ENCODE results near the gene SLC12A4. TPM values are rescaled to one million over a fixed set of nuclear protein-coding genes. Genes with fewer than 3 reads are reported as not detected.
A peak's percentile ranks its signal among the peaks of the same experiment; 100 is the strongest.
"Not testable (repeated sequence)": the region's sequence is repeated elsewhere in the genome, so short reads cannot be mapped to it uniquely, and the experiment has no call there.

Gene SLC12A4
- total and polyA plus RNA-seq, 8 donors, result 5.7 to 136 (median 20.1) TPM

DNA sequence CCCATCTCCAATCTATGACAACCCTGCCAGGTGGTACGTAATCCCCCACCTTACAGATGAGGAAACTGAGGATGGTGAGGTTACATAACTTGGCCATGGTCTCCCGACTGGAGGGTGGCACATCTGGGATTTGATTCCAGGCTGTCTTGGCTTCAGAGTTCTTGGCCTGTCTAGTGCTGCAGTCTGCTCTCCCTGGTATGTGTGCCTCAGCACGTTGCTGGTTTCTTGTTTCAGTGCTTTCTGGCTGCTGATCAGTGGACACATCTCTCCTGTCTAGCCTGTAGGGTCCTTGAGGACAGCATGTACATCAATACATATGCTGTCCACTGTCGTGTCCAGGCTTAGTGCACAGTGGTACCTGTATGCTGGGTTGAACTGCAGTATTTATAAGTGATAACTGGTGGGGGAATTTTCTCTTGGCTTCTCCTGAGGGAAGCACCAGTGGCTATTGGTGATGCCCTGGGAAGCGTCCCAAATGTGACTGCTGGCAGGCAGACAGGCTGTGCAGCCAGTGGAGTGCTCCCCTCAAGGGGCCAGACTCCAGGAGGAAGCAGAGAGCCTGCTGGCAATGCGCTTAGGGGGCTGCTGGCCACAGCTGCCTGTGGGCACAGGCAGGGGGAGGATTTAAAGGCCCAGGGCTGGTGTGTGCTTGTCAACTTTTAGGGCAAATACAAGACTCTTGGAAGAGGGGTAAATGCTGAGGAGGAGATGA is 51.1 kb downstream of the SLC12A4 start:
- DNase-seq, result no peak
- H3K9me3 ChIP-seq, result no peaks in the 10 kb centered on the region
- H3K4me3 ChIP-seq, result no peak overlapping the region
- no peaks in the 10 kb centered on the region for H3K27me3 ChIP-seq
- peaks cover 10 to 67% (median 48%) of the 10 kb centered on the region in 4 donors for H3K36me3 ChIP-seq
- intact Hi-C loops (cut with DNase I; ENCODE audit: low total_unique reads), result no loop called here
- peak overlapping the region in 3 of 5 donors; percentile 20 to 66 (median 46) for H3K27ac ChIP-seq
- WGBS, 5 donors, result 49 to 78% (median 71%) methylated on average over 6 of the region's 6 CpGs
- no peak for TF ChIP-seq CTCF (IDR thresholded peaks at IDR 0.05)
- TF ChIP-seq POLR2A (IDR thresholded peaks at IDR 0.05), result no peak
- peaks cover 6 to 40% (median 26%) of the 10 kb centered on the region in 4 donors for H3K4me1 ChIP-seq

GRCh38 chr16:67915831-67916723 is 52.4 kb downstream of the SLC12A4 start:
- Histone ChIP-seq H3K36me3 (peaks cover 8 to 72% (median 59%) of the 10 kb centered on the region in 4 donors), H3K27ac (no peak overlapping the region), H3K4me1 (peaks cover 6 to 40% (median 22%) of the 10 kb centered on the region in 4 donors), H3K4me3 (no peak overlapping the region), H3K9me3 (no peaks in the 10 kb centered on the region), H3K27me3 (no peaks in the 10 kb centered on the region)
- DNase-seq, result peak in 1 of 2 donors; percentile 81
- TF ChIP-seq POLR2A (IDR thresholded peaks at IDR 0.05), result no peak
- TF ChIP-seq POLR2AphosphoS5 (IDR thresholded peaks at IDR 0.05), result no peak
- no peak for TF ChIP-seq EP300 (IDR thresholded peaks at IDR 0.05)
- no peak for TF ChIP-seq CTCF (IDR thresholded peaks at IDR 0.05)
- WGBS, 5 donors, result 67 to 82% (median 69%) methylated on average over 7 of the region's 7 CpGs
- intact Hi-C loops (cut with DNase I; ENCODE audit: low total_unique reads), result no loop called here

DNA sequence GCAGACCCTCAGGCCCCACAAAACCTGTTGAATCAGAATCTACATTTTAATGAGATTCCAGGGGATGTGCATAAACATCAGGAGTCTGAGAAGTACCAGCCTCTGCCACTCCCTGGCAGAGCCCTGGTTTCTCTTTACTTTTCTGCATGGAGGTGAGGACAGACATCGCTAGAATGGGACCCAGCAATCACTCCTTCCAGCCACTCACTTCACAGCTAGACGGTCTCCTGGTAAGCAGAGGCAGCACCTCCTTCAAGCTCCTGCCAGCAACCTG is 53.0 kb downstream of the SLC12A4 start:
- H3K4me3 ChIP-seq; DNase-seq; intact Hi-C loops (cut with DNase I; ENCODE audit: low total_unique reads); H3K27me3 ChIP-seq; H3K9me3 ChIP-seq; H3K27ac ChIP-seq: not testable (repeated sequence)
- H3K36me3 ChIP-seq, result peaks cover 8 to 78% (median 65%) of the 10 kb centered on the region in 4 donors
- 43 to 78% (median 67%) methylated on average over 1 to 2 of the region's 2 CpGs for WGBS, 5 donors
- peaks cover 6 to 40% (median 22%) of the 10 kb centered on the region in 4 donors for H3K4me1 ChIP-seq

- no peak for DNase-seq
- H3K4me1 ChIP-seq, result peaks cover 6 to 40% (median 22%) of the 10 kb centered on the region in 4 donors
- WGBS, 5 donors, result 64 to 77% (median 69%) methylated on average over 6 to 7 of the region's 7 CpGs
- no peaks in the 10 kb centered on the region for H3K27me3 ChIP-seq
- no peak overlapping the region for H3K4me3 ChIP-seq
- H3K9me3 ChIP-seq, result no peaks in the 10 kb centered on the region
- H3K36me3 ChIP-seq, result peaks cover 12 to 78% (median 67%) of the 10 kb centered on the region in 4 donors
- TF ChIP-seq POLR2AphosphoS5 (IDR thresholded peaks at IDR 0.05) (no peak), POLR2A (IDR thresholded peaks at IDR 0.05) (no peak), EP300 (IDR thresholded peaks at IDR 0.05) (no peak)
- H3K27ac ChIP-seq, result no peak overlapping the region
- intact Hi-C loops (cut with DNase I; ENCODE audit: low total_unique reads), result no loop called here
Measured at GRCh38 chr16:67914758-67915495, 53.5 kb downstream of the SLC12A4 start.

GRCh38 chr16:67910158-67910557 is 58.3 kb downstream of the SLC12A4 start:
- Histone ChIP-seq H3K4me1 (peaks cover 0 to 8% (median 1%) of the 10 kb centered on the region in 4 donors), H3K9me3 (no peaks in the 10 kb centered on the region), H3K4me3 (no peak overlapping the region), H3K27ac (no peak overlapping the region), H3K36me3 (peaks cover 20 to 58% (median 50%) of the 10 kb centered on the region in 4 donors), H3K27me3 (no peaks in the 10 kb centered on the region)
- no peak for TF ChIP-seq CTCF (IDR thresholded peaks at IDR 0.05)
- TF ChIP-seq POLR2A (IDR thresholded peaks at IDR 0.05), result no peak
- TF ChIP-seq POLR2AphosphoS5 (IDR thresholded peaks at IDR 0.05), result no peak
- TF ChIP-seq EP300 (IDR thresholded peaks at IDR 0.05), result no peak
- intact Hi-C loops (cut with DNase I; ENCODE audit: low total_unique reads), result no loop called here
- peak in 1 of 2 donors; percentile 62 for DNase-seq
- WGBS, 5 donors, result 65 to 75% (median 68%) methylated on average over 2 of the region's 2 CpGs

All from stomach (tissue), 9 donors.